ENCODE data around the gene SLC39A11. TPM values are rescaled to one million over a fixed set of nuclear protein-coding genes. Genes with fewer than 3 reads are reported as not detected.

SLC39A11 gene
- total RNA-seq, 1 donor from 2014 or later: 26.0 TPM

DNA sequence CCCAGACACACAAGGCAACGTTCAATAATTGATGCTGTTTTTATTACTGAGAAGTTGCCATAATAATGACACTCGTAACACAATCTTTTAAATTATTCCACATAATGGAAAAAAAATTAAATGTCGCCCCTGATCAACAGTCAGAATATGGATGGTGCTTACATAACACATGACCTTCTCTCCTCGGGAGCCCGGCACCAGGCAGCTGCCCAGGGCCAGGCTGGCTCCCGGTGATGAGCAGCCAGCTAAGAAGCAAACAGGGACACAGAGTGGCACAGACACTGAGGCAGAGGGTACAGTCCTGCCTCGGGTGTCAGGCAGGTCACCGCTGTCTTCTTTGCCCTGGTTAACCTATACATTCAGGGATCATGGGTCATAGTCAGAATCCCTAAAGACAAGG is 137.9 kb downstream of the SLC39A11 start:
- no peaks in the 10 kb centered on the region for H3K36me3 Mint-ChIP-seq
- no peak for DNase-seq (ENCODE audit: low spot score in 2 of 2, unreplicated experiment in 2 of 2)
- TF ChIP-seq, protein P1, sequence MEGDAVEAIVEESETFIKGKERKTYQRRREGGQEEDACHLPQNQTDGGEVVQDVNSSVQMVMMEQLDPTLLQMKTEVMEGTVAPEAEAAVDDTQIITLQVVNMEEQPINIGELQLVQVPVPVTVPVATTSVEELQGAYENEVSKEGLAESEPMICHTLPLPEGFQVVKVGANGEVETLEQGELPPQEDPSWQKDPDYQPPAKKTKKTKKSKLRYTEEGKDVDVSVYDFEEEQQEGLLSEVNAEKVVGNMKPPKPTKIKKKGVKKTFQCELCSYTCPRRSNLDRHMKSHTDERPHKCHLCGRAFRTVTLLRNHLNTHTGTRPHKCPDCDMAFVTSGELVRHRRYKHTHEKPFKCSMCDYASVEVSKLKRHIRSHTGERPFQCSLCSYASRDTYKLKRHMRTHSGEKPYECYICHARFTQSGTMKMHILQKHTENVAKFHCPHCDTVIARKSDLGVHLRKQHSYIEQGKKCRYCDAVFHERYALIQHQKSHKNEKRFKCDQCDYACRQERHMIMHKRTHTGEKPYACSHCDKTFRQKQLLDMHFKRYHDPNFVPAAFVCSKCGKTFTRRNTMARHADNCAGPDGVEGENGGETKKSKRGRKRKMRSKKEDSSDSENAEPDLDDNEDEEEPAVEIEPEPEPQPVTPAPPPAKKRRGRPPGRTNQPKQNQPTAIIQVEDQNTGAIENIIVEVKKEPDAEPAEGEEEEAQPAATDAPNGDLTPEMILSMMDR (IDR thresholded peaks at IDR 0.05; ENCODE audit: unreplicated experiment): no peak
- peaks cover 4% of the 10 kb centered on the region for H3K4me1 Mint-ChIP-seq
- peaks cover 2% of the 10 kb centered on the region for H3K27me3 Mint-ChIP-seq (ENCODE audit: low read depth)
- H3K9me3 Mint-ChIP-seq: no peaks in the 10 kb centered on the region
- no peak overlapping the region for H3K27ac Mint-ChIP-seq
- H3K4me3 Mint-ChIP-seq: no peak overlapping the region

DNA sequence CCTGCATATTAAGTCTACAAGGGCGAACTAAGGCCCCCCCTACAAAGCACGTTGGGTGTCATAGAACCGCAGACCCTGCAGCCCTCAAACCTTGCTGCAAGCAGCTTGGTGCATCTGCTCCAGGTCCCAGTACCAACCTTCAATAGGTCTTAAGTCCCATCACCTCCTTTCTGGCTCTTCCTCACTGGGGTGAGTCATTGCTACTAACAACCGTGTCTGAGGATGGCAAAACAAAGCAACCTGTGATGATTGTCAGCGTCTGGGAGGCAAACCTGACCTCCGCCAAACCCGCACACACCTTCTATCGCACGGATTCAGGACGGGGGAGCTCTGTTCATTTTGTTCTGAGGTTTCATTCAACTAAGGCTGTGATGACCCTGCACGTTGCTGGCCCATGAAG is 138.9 kb downstream of the SLC39A11 start:
- TF ChIP-seq, protein P1 (IDR thresholded peaks at IDR 0.05; ENCODE audit: unreplicated experiment): no peak
- H3K36me3 Mint-ChIP-seq: no peaks in the 10 kb centered on the region
- no peaks in the 10 kb centered on the region for H3K9me3 Mint-ChIP-seq
- H3K4me1 Mint-ChIP-seq: peaks cover 7% of the 10 kb centered on the region
- peaks cover 2% of the 10 kb centered on the region for H3K27me3 Mint-ChIP-seq (ENCODE audit: low read depth)
- DNase-seq (ENCODE audit: low spot score in 2 of 2, unreplicated experiment in 2 of 2): no peak
- H3K27ac Mint-ChIP-seq: no peak overlapping the region
- H3K4me3 Mint-ChIP-seq: no peak overlapping the region

GRCh38 chr17:72952641-72953315 is 139.7 kb downstream of the SLC39A11 start:
- H3K27ac Mint-ChIP-seq: no peak overlapping the region
- peaks cover 2% of the 10 kb centered on the region for H3K27me3 Mint-ChIP-seq (ENCODE audit: low read depth)
- no peaks in the 10 kb centered on the region for H3K9me3 Mint-ChIP-seq
- H3K4me3 Mint-ChIP-seq: no peak overlapping the region
- H3K36me3 Mint-ChIP-seq: no peaks in the 10 kb centered on the region
- H3K4me1 Mint-ChIP-seq: peaks cover 7% of the 10 kb centered on the region
- no peak for DNase-seq (ENCODE audit: low spot score in 2 of 2, unreplicated experiment in 2 of 2)
- TF ChIP-seq, protein P1 (IDR thresholded peaks at IDR 0.05; ENCODE audit: unreplicated experiment): no peak

DNA sequence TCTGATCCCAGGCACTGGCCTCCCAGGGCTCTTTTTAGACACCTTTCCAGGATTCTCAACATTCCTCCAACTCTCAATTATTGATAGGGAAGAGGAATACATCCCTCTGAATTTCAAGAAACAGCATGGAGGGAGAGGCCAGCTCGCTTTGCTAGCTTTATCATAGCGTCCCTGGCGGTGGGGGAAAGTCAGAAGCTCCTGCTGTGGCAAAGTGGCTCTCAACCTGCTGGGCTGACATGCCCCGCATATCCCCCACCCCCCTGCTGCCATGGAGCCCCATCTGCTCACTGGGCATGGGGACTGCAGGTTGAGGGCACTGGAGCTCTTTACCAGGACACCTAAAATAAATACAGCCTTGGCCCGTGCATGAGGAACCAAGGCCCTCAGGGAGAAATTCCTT is 140.3 kb downstream of the SLC39A11 start:
- H3K27me3 Mint-ChIP-seq (ENCODE audit: low read depth): peaks cover 2% of the 10 kb centered on the region
- no peak for DNase-seq (ENCODE audit: low spot score in 2 of 2, unreplicated experiment in 2 of 2)

DNA sequence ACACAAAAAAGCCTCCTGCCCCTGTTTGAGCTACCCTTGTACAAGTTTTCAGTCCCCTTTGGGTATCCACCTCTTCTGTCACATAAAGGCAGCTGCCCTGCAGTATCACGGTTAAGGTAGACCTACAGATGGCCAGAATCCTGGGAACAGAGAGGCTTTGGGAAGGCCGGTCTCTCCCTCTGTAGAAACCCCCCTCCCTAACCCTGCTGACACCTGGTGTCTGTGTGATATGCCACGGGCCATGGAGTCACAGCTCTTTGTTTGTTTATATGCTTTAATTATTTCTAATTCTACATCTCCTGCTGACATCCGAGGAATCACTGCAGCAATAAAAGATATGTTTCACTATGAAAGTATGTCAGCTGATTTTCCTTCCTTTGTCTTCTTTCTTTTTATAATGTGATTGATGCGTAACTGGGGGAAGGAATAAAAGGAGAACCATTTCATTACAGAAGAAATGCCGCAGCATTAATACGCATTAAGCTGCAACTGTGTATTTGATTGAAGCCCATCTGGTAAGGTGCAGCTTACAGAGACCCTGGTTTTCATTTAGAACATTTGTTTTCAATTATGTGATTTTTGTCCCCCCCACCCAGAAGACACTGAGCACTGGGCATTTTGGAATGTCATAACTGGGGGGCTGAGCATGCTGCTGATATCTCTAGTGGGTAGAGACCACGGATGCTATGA is 142.1 kb downstream of the SLC39A11 start:
- TF ChIP-seq, protein P1 (IDR thresholded peaks at IDR 0.05; ENCODE audit: unreplicated experiment): no peak
- peaks cover 2% of the 10 kb centered on the region for H3K27me3 Mint-ChIP-seq (ENCODE audit: low read depth)
- no peak for DNase-seq (ENCODE audit: low spot score in 2 of 2, unreplicated experiment in 2 of 2)
- H3K36me3 Mint-ChIP-seq: no peaks in the 10 kb centered on the region
- H3K9me3 Mint-ChIP-seq: no peaks in the 10 kb centered on the region
- H3K4me3 Mint-ChIP-seq: no peak overlapping the region
- H3K27ac Mint-ChIP-seq: no peak overlapping the region
- peaks cover 7% of the 10 kb centered on the region for H3K4me1 Mint-ChIP-seq

More for the DNA sequence above, 140.3 kb downstream of the SLC39A11 start:
- TF ChIP-seq, protein P1 (IDR thresholded peaks at IDR 0.05; ENCODE audit: unreplicated experiment): no peak
- H3K36me3 Mint-ChIP-seq: no peaks in the 10 kb centered on the region
- no peak overlapping the region for H3K27ac Mint-ChIP-seq
- H3K4me1 Mint-ChIP-seq: peaks cover 7% of the 10 kb centered on the region
- H3K9me3 Mint-ChIP-seq: no peaks in the 10 kb centered on the region
- H3K4me3 Mint-ChIP-seq: no peak overlapping the region
